HG02870 (cell line): ENCODE results near the gene PRAMEF20.
"Not testable (repeated sequence)": the region's sequence is repeated elsewhere in the genome, so short reads cannot be mapped to it uniquely, and the experiment has no call there.

Experiments
- ATAC-seq: cut with Tn5 transposase; IDR thresholded peaks from one replicate; pipeline ENCODE4 v1.9.1; 2021; ENCODE audit warnings: mild to moderate bottlenecking, moderate library complexity; ENCODE audit not compliant: unreplicated experiment

The PRAMEF20 gene

DNA sequence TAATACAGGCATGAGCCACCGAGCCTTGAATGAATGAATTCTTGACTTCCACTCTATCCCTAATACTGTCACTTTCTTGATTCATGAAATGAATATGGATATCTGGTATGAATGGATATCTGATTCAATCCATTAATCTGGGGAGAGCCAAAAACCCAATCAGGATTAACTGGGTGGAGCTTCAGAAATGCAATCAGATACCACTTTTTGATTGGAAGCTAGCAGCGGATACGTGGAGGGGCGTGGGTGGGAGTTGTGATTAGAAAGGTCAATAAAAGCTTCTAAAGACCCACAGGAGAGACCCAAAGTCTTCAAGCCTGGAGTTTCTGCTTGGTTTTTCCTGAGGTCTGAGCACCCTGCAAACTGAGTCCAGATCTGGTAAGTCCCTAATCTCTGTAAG is at the start of gene PRAMEF20:
TSS of gene PRAMEF20 (plus strand) at position 301 of the 400 bp plus-strand sequence. CDS start 5,905 bp downstream, outside the sequence.
- ATAC-seq = not testable (repeated sequence)

DNA sequence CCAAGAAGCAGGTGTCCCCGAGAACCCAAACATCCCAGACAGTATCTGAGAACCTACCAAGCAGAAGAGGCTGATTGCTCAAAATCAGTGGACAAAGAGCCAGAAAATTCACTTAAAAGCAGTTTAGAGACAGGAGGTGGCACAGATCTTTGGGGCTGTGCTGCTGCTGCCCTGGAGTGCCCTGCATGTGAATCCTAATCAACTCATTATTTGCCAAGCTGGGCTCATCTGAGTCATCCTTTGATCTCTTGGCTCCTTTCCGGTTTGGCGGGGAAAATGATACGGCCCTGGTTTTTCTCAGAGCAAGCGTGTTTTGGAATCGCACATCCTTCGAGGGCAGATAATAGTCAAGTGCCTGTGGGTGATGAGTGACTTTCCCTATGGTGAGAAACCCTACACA is 47.9 kb upstream of the PRAMEF20 start:
- not testable (repeated sequence) for ATAC-seq

DNA sequence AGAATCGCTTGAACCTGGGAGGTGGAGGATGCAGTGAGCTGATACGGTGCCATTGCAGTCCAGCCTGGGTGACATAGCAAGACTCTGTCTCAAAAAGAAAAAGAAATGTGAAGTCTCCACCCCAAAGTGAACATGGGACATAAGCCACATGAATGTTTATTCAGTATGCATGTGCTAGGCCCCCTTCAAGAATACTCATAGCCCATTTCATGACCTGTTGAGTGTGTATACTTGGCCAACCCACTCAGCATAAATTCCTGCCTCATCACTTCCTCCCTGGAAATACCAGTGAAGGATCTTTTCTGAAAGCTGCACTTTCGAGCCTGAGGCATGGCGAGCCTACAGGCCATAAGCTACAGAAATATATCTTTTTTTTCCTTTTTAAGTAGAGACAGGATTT is 45.3 kb upstream of the PRAMEF20 start:
- not testable (repeated sequence) for ATAC-seq

GRCh38 chr1:13366536-13366935 is 43.7 kb upstream of the PRAMEF20 start:
- ATAC-seq = not testable (repeated sequence)

GRCh38 chr1:13368544-13368943 is 41.7 kb upstream of the PRAMEF20 start:
- not testable (repeated sequence) for ATAC-seq

DNA sequence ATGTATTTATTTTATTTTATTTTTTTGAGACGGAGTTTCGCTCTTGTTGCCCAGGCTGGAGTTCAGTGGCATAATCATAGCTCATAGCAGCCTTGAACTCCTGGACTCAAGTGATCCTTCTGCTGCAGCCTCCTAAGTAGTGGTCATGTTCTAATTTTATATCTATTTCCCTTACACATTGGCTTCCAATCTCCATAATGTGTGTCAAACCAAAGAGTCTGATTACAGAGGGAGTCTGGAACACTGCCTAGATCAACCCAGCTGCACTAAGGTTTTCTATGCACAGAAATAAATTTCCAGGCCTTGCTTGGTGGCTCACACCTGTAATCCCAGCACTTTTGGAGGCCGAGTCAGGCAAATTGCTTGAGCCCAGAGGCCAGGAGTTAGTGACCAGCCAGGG is 31.3 kb upstream of the PRAMEF20 start:
- ATAC-seq = not testable (repeated sequence)

- ATAC-seq = not testable (repeated sequence)
These were observed 29.9 kb upstream of the PRAMEF20 start for GRCh38 chr1:13380380-13380779.

DNA sequence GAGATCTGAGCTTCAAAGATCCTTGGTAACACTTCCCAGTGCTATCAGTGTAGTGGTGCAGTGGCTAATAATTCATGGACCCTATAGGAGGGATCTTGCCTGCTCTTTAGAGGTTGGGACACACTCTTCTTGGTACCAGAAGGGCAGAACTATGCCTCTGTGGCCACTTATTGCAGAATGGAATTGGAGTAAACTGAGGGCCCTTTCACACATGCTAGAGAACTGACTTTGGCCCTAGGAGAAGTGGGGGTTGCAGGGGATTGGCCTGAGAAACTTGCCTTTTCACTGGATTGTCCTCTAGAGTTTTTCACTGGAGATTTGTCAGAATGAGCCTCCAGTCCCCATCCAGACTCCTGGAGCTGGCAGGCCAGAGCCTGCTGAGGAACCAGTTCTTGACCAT is 20.9 kb upstream of the PRAMEF20 start, which contains the start of gene PRAMEF17:
TSS of gene PRAMEF17 (plus strand) at position 301 of the 400 bp plus-strand sequence. CDS start at position 327, 26 bp downstream.
- ATAC-seq = not testable (repeated sequence)

GRCh38 chr1:13393004-13393403 is 17.2 kb upstream of the PRAMEF20 start:
- not testable (repeated sequence) for ATAC-seq

GRCh38 chr1:13394761-13395160 is 15.5 kb upstream of the PRAMEF20 start:
- not testable (repeated sequence) for ATAC-seq

GRCh38 chr1:13395311-13395710 is 14.9 kb upstream of the PRAMEF20 start:
- not testable (repeated sequence) for ATAC-seq

DNA sequence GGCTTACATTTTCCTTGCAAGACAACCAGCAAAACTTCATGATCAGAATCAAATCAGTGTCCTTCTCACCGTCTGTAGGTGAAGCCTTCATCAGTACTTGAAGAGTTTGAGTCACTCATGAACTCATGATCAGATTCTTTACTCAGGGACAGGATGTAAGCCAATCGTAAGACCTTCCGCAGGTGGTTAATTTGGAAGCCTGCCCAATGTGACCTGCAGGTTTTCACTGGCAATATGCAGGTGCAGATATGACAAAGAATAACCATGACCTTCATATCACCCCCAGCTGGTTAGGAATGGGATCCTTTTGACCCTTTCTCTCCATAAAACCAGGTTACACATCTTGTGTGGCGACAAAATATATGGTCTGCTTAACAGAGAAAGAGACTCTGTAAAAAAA is 2.4 kb upstream of the PRAMEF20 start:
- ATAC-seq = no peak

DNA sequence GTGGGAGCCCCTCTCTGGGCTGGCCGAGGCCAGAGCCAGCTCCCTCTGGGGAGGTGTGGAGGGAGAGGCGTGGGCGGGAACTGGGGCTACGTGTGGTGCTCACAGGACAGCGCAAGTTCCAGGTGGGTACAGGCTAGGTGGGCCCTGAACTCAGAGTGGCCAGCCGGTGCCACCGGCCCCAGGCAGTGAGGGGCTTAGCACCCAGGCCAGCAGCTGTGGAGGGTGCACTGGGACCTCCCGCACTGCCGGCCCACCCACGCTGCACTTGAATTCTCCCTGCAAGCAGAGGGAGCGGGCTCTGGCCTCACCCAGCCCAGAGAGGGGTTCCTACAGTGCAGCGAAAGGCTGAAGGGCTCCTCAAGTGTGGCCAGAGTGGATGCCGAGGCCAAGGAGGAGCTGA is 20.2 kb downstream of the PRAMEF20 start:
- no peak for ATAC-seq

DNA sequence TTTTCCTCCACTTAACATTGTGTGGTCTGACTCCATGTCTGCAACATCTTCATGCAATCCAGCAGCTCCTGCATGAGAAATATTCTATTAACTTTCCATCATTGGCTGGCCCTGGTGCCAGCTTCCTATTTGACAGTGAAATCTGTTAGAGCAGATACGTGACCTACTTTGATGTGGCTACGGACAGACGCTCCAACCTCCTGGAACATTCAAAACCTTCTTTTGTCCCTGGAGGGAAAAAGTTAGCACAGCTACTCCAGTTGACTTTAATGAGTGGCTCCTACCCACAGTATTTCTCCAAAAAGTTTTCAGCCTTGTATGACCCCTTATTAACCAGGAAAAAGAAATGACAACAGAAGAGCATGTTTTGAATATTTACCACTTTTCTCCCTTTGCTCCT is 22.0 kb downstream of the PRAMEF20 start:
- no peak for ATAC-seq

DNA sequence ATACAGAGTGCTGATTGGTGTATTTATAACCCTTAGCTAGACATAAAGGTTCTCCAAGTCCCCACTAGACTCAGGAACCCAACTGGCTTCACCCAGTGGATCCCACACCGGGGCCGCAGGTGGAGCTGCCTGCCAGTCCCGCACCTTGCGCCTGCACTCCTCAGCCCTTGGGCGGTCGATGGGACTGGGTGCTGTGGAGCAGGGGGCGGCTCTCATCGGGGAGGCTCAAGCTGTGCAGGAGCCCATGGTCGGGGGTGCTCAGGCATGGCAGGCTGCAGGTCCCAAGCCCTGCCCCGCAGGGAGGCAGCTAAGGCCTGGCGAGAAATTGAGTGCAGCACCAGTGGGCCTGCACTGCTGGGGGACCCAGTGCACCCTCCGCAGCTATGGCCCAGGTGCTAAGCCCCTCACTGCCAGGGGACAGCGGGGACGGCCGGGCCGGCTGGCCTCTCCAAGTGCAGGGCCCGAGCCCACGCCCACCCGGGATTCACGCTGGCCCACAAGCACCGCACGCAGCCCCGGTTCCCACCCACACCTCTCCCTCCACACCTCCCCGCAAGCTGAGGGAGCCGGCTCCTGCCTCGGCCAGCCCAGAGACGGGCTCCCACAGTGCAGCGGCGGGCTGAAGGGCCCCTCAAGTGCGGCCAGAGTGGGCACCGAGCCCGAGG is 23.6 kb downstream of the PRAMEF20 start:
- not testable (repeated sequence) for ATAC-seq

DNA sequence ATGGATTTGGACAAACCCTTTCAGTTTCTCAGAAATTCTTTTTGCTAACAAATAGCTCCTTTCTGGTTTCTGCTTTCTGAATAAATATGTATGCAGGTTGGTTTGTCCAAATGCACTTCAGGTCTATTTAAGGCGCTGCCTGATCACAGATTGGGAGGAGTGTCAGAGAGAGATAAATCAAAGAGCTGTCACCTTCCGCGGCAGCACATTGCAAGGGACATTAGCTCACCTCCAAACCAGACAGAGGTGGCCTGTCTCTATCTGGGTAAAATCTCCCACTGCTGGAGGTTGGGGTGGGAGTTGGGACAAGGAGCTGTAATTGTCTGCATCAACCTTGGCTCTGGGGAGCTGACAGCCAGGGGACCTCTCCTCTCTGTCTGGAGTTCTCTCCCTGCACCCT is 25.2 kb downstream of the PRAMEF20 start:
- ATAC-seq = no peak

- ATAC-seq = not testable (repeated sequence)
These were observed 29.0 kb downstream of the PRAMEF20 start for GRCh38 chr1:13439104-13439783.

DNA sequence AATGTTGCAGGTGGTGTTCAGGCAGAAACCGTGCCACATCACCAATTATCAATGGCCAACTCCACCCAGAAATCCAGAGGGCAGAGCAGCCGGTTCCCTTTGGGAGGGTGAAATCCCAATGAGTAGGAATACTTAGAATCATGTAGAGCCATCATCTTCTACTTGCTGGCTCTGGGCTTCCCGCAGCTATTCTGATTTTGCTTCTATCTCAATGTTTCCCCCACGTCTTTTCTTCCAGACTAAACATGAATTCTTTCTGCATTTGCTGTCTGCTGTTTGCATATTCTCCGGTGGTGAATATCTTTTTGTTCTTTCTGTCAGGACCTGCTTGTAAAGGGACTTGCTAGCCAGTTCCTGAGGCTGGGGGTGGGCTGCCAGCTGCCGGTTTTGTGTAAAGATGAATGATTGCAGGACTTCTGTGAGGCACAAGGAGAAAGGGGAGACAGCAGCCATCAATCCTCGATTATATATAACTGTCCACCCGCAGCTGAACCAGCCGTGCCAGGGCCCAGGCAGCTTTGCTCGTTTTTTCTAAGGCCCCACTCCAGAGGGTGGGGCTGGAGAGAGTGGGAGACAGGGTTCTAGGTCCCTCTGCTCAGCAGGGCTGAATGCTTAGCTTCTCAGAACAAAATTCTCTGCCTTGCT is 33.2 kb downstream of the PRAMEF20 start:
- no peak for ATAC-seq

- no peak for ATAC-seq
These were observed 40.0 kb downstream of the PRAMEF20 start for GRCh38 chr1:13450204-13450603.

- ATAC-seq = no peak
These were observed 41.2 kb downstream of the PRAMEF20 start for GRCh38 chr1:13451399-13451965.

GRCh38 chr1:13456904-13457532 is 46.8 kb downstream of the PRAMEF20 start:
- no peak for ATAC-seq
